ENCODE results near the gene ETV3. TPM values are rescaled to one million over a fixed set of nuclear protein-coding genes. Genes with fewer than 3 reads are reported as not detected.
"Not testable (repeated sequence)": the region's sequence is repeated elsewhere in the genome, so short reads cannot be mapped to it uniquely, and the experiment has no call there.

Gene ETV3
- polyA plus RNA-seq, 4 donors, result 25.4 to 29.1 (median 27.7) TPM

DNA sequence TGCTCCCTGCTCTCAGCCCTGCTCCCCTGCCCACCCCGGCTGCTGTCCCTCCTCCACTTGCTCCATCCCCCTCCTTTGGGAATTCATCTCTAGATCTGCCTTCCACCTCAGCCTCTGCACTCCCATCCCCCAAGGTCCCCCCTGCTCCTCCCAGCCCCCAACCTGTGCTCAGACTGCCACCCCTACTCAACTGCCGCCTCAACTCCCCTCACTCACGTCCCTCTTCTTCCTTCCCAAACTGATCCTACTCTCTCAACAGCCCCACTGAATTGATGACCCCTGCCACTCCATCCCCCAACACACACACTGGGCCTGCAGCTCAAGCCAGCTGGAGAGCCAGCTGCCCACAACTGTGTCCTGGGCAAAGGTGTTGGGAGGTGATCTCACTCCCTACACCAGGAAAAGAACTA lies 22.8 kb downstream of the ETV3 start:
- no peak for DNase-seq (ENCODE audit: low read depth in 4 of 4, low spot score in 3 of 4)

DNA sequence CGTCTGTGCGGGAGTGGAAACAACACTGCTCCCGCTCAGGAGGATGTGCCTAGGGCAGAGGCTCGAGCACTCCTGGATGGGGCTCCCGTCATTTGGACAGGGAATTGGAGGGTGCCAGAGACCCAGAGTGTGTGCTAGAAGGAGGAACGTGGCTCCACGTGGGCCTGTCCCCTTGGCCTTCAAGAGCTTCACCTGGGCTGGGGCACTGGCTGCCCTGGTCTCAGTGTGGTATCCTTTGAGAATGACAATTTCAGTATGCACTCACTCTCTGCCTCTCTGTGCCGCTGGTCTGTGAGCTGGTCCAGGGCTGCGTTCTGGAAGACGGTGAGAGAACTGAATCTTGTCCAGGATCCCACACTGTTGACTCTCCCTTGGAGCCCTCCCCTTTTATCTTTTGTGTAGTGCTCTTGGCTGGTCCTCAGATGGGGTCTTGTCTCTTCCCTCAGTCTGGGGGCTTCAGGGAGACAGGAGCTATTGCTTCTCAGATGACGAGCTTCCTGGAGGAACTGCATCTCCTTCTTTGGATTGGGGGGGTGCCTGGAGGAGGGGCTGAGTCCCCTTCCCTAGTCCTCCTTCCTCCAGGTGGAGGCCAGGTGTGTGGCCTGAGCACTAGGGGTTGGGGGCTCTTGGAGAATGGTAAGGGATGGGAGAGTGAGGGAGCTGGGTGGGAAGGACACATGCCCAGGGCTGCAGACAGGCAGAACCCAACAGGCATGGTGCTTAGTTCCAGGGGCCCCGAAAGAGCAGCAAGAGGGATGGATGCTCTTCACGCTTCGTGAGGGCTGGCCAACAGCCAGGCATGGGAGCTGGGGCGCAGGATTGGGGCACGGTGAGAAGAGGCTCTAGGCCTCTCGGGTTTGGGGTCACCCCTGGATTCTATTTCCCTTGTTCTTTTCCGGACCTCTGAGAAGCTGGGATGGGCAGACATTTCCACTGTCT lies 23.7 kb downstream of the ETV3 start:
- no peak for DNase-seq (ENCODE audit: low read depth in 4 of 4, low spot score in 3 of 4)

DNA sequence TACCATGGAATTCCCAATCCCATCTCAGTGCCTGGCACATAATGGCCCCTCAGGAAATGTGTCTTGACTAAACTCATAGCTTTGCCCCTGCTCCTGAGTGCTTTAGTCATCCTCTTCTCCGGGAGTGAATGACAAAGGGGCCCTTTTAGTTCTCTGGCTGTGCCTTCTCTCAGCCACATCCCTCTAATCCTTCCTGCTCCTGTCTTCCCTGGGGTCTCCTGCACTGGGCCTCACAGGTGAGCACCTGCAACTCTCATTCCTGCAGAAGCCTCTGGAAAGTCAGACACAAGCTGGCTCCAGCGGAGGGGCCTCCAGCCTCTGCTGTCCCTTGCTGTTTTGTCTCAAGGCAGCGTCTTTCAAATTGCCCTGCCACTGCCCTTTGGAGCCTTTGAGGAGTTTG lies 24.6 kb downstream of the ETV3 start:
- no peak for DNase-seq (ENCODE audit: low read depth in 4 of 4, low spot score in 3 of 4)

DNA sequence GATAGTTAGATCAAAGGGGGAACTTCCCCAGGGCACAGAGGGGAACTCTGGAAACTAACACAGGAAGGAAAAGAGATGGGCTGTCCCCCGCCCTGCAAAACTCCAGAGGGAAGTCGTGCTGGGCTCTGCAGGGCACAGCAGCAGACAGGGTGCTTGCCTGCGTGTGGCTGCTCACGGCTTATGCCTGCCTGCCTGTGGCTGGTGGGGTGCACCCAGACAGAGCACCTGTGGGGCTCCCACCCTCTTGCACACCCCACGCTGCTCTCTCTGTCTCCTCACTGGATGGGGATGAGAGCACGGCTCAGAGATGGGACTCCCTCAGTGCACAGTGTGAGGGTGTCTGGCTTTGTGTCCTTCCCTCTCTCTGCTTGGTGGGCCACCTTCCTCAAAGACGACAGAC lies 25.1 kb downstream of the ETV3 start:
- no peak for DNase-seq (ENCODE audit: low read depth in 4 of 4, low spot score in 3 of 4)

DNA sequence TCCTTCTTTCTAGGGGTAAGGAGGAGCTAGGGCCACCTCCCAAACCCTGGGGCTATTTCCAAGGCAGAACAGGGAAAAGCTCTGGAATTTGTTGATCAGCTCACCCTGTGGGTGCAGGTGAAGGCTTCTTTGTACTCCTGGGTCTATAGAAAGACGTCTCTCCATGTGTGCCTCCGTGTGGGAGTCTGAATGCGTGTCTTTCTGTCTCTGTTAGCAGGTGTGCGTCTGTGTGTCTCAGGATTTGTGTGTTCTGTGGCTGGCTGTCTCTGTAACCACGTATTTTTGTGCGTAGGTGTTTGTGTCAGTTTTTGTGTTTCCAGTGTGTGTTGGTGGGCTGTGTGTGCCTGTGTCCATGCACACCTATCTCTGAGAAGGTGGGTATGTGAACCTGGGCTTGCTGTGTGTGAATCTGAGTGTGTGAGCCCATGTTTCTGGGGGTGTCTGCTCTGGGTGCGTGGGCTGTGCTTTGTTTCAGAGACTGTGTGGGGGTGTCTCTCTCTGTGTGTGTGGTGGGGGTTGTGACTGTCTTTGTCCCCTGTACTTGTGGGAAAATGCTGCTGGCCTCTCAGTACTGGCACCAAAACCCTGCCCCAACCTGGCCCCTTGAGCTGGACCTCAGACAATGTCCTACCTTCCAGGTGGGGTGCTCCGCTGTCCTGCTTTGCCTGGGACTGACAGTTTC lies 25.9 kb downstream of the ETV3 start:
- no peak for DNase-seq (ENCODE audit: low read depth in 4 of 4, low spot score in 3 of 4)

DNA sequence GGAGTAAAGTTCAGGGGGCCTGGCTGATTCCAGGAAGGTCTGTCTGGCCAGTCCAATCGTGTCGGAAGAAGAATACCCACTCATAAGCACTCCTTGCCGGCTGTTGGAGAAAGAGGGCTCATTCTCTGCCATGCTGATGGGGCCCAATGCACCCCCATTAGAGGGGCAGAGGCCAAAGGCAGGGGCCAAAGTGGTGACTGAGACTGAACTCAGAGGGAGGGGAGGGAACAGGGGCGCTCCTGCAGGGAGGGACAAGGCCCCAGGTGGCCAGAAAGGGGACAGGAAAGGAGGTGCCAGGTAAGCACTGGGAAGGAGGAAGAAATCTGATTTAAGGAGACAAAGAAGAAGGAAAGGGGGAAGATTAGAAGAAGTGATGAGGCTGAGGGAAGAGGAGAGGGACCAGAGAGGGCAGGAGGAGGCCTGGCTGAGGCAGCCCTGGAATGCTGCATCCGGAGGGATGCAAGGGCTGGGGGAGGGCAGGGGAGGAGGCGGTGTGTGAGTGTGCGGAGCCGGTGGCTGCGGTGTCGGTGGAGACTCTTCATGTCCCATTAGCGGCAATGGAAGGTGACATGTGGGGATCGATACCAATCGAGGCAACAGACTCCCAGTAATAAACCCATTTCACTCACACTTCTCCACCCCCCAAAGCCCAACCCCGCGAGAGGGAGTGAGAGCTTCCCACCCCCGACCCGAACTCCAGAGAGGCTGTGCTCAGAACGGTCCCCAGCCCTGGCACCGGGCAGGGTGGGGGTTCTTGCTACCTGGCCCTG lies 26.6 kb downstream of the ETV3 start:
- DNase-seq (ENCODE audit: low read depth in 4 of 4, low spot score in 3 of 4), result no peak

DNA sequence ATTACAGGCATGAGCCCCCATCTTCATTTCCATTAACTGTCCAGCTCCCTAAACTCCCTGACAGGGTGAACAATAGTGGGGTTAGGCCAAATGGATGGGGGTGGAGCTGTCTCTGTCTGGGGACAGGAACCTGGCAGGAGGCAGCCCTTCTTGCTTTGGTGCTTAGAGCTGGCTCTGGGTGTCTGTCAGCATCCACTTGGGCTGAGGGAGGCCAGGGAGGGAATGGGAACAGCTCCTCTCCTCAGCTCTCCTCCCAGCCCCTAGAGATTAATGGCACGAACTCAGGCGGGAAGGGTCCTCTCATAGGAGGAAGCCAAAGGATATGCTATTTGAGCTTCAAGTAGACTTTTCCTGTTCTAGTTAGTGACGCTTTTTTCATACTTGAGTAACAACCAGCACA lies 27.5 kb downstream of the ETV3 start:
- no peak for DNase-seq (ENCODE audit: low read depth in 4 of 4, low spot score in 3 of 4)

DNA sequence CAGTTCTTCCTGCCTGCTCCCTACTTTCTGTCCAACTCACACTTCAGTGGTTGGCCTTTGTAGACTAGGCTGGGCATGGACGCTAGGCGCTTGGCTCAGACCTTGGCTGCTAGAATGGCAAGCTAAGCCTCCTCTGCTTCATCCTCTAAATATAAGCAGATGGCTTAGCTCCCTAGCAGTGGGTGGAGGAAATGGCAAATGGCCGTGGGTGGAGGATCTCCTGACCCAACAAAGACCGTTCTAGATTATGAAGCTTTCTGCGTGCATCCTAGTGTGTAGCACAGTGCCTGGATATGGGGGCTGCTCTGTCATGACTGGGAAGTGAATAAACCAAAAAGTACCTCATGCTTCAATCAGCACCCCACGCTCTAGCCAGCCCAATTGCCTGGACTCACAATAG lies 28.2 kb downstream of the ETV3 start:
- no peak for DNase-seq (ENCODE audit: low read depth in 4 of 4, low spot score in 3 of 4)

DNA sequence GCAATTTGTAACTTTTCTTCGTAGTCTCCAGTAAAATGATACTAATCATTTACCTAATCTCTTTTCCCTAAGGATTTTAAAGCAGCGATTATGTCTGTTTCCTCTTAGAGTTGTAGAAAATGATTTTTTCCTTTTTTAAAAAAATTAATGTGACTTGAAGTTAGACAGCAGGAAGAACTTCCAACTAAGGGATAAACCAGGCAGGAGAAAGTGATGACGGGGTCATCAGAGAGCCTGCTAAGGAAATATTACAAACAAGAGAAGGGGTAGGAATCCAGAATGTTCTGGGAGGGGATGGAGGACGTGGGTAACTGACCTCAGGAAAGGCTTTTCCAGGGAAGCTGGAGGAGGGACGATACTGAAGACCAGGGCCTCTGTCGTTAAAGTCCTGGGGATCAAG lies 29.7 kb downstream of the ETV3 start:
- DNase-seq (ENCODE audit: low read depth in 4 of 4, low spot score in 3 of 4), result no peak

DNA sequence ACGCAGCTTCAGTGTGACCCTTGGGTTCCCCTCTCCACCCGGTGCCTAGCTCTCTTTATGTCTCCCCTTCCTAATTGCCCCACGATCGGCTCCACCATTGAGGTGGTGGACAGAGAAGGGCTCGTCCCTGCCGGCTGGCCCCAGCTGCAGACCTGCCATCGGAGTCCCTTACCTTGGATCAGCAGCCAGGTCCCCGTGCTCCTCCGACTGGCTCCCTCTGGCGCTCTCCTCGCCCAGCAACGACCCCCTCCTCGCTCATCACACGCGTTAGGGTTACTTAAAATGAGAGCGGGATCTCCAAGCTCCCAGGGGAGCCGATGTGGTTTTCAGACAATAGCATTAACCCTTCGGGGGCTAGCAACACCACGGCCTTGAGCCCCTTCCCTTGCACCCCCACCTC lies 30.5 kb downstream of the ETV3 start:
- no peak for DNase-seq (ENCODE audit: low read depth in 4 of 4, low spot score in 3 of 4)

DNA sequence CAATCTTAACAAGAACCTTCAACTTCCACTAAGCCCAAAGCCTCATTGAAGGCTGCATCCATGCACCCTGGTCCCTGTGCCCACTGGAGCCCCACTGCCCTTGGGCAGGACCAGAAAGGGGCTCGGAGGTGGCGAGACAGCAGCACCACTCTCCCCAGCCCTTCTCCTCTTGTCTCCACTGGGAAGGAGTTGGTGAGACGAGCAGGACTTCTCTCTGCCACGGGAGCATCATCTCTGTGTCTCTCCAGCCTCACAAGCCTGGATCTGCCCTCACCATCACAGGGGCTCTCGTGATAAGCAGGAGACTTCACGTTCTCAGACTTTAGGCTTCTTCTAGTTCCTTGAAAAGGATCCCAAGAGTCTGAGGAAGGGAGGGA lies 31.4 kb downstream of the ETV3 start:
- DNase-seq (ENCODE audit: low read depth in 4 of 4, low spot score in 3 of 4), result no peak

DNA sequence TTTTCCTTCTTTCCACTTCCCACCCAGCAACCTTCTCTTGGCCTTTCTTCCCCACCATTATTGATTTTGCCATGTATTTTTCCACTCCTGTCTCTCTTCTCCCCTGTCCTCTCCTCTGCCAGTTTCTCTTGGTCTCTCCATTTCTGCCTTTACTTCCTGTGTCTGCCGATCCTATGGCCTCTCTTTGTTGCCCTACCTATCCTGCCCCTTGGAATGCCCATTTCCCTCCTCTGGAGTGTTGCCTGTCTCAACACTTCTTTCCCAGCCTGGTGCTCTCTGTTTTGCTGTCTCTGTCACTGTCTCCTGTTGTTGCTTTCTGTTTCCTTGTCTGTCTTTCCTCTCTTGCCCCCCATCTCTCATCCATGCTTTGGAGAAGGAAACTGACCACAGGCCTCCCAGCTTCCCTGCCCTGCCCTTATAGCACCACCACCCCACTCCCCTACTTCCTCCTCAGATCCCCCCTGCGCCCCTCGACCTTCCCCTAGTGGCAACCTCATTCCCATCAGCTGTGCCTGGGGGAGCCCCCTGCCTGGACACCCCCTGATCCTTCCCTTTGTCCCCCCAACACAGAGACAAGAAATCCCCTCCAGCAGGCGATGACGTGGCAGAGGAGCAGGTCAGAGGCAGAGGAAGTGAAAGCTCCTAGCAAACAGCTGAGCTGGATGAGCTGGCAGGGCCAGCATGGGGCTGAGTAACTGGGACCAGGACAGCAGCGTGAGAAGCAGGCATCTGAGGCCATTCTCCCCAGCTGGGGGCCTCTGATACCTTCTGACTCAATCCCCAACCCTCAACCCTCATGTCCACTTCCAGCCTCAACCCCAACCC lies 32.0 kb downstream of the ETV3 start:
- no peak for DNase-seq (ENCODE audit: low read depth in 4 of 4, low spot score in 3 of 4)

DNA sequence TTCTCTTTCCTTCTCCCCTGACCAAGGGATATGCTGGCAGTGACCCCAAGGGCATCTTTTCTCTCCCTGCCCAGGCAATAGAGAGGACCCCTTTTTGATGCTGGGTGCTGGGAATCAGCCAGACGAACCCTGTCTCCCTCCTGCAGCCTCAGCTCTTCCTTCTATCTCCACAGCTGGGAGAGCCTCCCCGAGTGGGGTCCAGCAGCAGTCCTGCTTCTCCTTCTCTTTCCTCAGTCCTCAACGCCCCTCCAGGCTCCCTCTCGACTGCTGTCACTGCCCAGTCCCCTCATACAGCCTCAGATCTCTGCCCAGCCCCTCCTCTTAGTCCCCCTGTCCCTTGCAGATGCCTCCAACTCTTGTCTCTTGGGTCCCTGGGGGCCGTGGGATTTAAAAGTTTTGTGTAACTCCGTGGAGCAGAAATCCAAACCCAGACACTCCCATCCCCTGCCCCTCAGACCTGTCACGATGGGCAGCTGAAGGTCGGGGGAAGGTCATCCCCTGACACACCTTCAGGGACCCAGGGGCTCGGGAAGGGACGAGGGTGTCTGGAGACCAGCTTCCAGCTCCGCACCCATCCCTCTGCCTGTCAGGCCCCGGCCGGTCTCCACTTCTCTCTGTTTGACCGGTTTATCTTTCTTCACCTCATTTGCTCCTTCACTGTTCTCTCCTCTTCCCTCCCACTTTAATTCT lies 32.8 kb downstream of the ETV3 start:
- no peak for DNase-seq (ENCODE audit: low read depth in 4 of 4, low spot score in 3 of 4)

DNA sequence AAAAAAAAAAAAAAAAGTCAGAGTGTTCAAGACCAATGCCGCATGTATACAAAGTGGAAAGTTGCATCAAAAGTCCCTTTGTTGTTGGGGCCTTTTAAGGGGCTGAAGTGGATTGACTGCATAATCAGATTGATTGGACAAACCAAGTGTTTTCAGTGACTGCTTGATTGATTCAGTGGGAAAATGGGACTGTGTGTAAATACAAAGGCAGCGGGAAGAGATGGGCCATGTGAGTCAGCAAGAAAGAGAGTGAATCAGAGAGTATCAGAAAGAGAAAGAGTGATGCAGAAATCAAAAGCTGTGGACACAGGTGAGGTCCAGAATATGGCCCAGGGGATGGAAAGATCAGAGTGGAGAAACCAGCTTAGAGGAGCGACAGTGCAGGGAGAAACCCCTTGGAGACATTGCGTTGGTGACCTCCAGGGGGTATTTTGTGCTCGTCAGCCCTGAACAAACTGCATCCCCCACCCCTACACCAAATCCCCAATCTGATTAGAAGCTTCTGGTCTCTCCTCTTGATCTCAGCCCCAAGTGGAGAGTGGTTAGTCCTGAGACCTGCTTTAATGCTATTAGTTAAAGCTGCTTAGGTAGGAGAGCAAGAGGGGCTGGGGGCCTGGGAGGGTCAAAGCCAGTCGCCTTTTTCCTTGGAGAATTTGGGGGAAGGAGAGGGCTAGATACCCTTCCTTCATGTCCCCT lies 33.4 kb downstream of the ETV3 start:
- no peak for DNase-seq (ENCODE audit: low read depth in 4 of 4, low spot score in 3 of 4)

DNA sequence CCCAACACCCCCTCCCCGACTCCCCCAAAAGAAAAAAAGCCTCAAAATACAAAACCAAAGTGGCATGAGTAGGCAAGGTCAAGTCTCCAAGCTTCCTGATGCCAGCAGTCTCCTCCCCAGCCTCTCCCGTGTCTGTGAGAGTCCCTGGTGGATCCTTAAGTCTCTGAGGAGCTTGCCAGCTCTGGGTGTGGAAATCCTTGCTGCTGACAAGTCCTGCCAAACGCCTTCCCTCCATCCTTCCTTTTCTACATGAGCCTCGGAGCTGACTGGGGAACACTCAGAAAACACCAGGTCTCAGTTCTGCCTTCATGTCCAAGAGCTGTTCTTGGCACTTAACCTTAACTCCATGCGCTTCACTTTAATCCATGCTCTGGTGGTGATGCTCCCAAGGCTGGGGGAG lies 34.9 kb downstream of the ETV3 start:
- no peak for DNase-seq (ENCODE audit: low read depth in 4 of 4, low spot score in 3 of 4)

DNA sequence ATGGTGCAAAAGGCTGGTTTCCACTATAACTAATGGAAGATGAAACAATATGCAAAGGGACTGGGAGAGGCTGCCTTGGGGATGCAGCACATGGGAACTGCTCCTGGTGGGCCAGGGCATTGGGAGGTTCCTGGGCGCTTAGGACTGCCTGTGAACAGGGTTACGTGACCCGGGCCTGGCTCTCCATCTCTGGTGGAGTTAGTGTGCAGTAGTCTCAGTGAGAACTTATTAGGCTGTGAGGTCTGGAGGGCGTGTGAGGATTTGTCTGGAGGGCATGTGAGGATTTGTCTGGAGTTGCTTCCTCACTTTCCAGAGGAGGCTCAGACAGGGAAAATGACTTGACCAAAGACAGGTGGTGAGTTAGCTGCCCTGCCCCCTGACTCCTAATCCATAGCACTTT lies 37.0 kb downstream of the ETV3 start:
- no peak for DNase-seq (ENCODE audit: low read depth in 4 of 4, low spot score in 3 of 4)

DNA sequence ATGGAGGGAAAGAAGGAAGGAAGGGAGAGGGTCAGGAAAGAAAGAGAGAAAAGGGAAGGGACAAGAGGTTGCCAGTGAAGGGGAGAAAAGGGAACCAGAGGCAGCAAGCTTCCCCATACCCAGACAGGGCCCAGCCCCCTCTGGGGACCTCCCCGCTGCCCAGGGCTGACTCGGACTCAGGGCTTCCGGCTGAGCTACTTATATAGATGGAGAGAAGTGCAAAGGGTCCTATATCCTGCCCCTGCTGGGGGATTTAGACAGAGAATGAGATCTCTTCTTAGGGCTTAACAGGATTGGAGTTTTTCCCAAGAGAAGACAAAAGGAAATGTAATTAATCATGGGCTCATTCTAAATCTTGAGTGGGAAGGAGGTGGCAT lies 38.6 kb downstream of the ETV3 start, which contains the start of gene ETV3L:
ETV3L (minus strand) TSS at position 176 of the 377 bp plus-strand sequence. CDS start 285 bp downstream, outside the sequence.
- no peak for DNase-seq (ENCODE audit: low read depth in 4 of 4, low spot score in 3 of 4)

DNA sequence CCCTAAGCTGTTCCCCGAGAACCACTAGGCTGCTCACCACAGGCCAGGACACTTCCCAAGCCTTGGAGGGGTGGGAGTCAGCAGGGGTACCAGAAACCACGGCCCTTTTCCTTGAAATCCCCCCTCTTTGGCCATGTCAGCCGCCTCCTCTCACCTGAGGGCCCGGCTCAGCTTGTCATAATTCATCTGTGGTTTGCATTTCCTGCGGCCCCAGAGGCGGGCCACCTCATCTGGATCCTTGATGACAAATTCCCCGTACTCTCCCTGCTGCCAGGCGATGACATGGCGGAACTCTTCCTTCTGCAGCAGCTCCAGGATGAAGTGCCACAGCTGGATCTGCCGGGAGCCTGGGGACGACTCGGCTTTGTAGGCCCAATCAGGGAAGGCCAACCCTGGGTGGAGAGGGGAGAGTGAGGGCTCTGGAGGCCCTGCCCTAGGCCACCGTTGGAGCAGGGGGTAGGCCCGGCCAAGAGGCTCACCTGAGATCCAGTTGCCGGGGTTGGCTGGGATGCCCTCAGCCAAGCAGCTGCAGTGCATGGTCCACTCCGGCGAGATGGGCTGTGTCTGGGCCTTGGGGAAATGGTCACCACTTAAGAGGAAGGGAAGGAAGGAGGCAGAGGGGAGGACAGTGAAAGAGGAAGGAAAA lies 39.1 kb downstream of the ETV3 start:
- not testable (repeated sequence) for DNase-seq (ENCODE audit: low read depth in 4 of 4, low spot score in 3 of 4)

DNA sequence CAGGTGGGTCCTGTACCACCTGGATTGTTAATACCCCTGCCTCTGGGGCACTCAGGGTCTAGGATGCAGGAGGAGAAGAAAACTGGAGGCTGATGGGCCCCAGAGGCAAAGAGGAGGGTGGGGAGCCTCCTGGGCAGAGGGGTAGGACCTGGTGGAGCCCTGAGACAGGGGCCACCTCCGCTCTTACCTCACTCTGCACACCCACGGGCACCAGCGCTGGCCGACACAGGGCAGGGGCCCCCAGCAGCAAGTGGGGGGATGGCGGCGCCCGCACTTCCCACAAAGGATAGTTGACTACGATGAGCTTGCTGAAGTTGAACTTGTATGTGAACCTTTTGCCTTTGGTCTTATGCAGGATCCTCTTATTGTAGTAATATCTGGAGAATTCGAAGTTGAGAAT lies 39.7 kb downstream of the ETV3 start:
- no peak for DNase-seq (ENCODE audit: low read depth in 4 of 4, low spot score in 3 of 4)

Measured in left renal pelvis (tissue), 4 donors.